HG03060 (cell line): Measurements from ENCODE around the gene HOXB2.

Experiments
- ATAC-seq: cut with Tn5 transposase; IDR thresholded peaks from one replicate; pipeline ENCODE4 v1.9.1; 2021; ENCODE audit warnings: low read depth, moderate number of reproducible peaks; ENCODE audit not compliant: unreplicated experiment

HOXB2 gene

DNA sequence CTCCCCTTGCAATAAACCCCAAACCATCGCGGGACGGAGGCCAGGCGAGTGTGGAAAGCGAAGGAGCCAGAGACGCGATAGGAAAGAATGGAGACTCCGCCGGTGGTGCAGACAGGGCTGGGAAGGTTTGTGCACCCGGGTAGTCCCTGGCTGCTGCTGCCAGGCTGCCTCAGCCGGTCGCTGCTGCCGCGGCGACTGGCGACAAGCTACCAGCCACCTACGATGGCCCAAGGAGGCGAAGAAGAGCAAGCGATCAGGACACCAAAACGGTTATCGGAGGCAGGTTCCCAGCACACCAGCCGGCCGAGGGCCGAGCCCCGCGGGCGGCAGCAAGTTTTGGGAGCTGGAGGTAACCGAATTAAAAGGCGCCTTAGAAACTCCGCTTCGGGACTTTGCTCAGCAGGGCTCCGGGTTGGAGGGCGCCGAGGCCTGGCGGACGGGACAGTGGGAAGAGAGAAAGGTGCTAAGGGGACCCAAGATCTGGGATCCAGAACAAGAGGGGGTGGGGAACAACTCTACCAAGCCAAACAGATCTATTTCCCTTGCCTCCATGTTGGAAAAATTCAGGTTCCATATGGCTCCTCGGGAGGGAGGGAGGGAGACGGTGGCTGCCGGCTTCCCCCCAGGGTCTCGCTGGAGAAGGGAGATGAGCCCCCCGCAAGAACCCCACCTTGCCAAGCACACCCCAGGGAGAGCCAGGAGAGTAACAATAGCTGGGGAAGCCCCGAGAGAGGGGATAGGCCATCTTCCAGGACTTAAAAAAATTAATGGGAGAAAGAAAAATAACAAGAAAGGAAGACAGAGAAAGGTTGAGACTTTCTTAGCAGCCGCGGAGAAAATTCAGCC, 9.7 kb upstream of the HOXB2 start:
- ATAC-seq = no peak

DNA sequence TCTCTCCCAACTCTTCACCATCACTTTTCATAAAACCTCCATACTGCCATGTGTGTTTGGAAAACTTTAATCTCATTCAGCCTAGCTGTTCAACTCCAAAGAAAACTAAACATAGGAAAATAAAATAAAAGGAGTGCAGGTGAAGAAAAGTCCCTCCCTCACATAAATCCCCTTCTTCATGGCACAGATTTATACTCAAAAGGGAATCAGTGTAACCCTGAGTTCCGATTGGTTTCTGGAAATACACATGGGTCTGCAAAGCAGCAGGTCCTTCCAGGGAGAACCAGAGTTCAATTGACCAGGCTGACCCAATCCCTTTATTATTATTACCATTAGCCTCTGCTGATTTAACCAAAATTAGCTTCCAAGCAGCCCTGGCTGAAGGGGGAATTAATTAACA, 8.9 kb upstream of the HOXB2 start:
- ATAC-seq = no peak

- ATAC-seq = no peak
These were observed 8.3 kb upstream of the HOXB2 start for GRCh38 chr17:48553190-48553547.

DNA sequence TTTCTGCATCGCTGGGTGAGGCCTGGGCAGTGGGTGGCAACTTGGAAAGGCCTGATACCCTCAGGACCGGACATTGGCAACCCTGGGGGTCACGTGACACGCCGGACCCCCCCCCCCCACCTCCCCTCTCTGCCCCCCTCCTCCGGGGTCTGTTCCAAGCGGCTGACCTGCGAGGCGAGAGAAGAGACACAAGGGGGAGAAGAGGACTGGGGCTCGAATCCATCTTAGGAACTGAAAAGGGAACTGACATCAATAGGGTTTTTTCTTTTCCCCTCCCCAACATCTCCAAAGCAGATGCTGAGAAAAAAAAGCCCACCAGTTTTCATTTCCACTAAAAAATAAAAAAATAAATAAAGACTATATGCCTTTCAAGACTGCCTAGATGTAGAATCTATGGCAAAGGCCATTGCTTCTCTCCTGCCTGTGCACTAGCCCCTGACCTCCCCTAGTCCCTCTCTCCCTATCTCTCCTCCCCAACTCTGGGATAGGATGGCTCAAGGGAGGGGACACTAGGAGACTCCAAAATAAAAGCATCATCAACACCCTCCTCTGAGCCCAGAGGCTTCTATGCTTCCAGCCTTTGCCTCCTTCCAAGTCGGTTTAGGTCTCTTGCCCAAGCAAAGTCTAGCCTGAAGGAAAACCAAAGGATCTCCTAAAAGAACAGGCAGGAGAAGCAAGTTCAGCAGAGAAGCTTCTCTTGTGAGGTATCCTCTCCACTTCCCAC, 7.7 kb upstream of the HOXB2 start:
- no peak for ATAC-seq

DNA sequence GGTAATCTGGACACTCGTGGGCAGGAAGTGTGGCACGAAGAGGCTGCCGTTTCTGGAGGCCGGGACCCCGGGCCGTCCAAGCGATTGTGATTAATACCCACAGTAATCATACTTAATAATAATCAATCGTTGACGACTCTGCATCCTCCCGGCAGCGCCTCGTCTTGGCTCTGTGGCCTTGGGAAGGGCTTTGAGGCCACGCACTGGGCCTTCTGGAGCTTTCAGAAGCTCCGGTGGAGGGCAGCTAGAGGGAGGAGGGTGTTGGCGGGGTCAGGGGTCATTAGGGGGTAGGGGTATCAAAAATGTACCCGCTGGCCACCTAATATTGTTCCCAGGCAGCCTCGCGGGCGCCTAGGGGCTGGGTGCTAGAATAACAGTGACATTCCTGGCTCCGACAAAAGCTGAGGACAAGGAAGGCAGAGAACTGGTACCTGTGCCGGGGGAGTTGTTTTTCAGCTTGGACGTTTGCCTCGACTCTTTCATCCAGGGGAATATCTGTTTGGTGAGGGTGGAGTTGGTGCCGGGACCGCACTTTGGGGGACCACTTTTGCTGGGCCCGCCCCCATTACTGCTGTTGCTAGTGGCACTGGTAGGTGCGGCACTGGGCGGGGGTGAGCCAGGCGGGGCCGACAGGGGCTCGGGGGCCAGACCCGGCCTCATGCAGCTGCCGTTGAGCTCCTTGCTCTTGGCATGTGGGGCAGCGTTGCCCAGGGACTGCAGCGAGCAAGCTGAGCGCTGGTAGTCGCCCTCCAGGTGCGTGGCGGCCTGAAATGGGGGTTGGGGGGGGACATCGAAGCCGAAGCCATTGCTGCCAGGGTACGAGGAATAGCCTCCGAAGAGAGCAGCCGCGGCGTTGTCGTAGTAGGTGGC, 6.9 kb upstream of the HOXB2 start:
- no peak for ATAC-seq

- ATAC-seq = no peak
These were observed 6.3 kb upstream of the HOXB2 start for GRCh38 chr17:48551214-48551555.

- no peak for ATAC-seq
These were observed 5.7 kb upstream of the HOXB2 start for GRCh38 chr17:48550502-48551213.

- no peak for ATAC-seq
These were observed 5.1 kb upstream of the HOXB2 start for GRCh38 chr17:48549914-48550501.

DNA sequence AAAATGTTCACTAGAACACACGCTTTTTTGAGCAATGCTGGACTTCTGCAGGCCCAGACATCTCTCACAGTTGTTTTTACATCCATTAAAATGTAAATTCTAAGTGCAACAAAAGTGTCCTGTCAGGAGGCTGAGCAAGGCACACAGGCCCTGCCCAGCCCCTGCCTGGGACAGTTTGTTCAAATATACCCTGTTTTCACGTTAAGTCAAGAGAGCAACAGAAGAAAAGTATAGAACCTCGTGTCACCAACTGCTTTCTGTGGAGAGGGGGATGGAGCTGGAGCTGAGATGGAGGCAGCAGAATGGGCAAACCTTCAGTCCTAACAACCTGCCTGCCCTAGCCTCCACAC, 4.3 kb upstream of the HOXB2 start:
- no peak for ATAC-seq

GRCh38 chr17:48548523-48549280, 3.8 kb upstream of the HOXB2 start:
- no peak for ATAC-seq

DNA sequence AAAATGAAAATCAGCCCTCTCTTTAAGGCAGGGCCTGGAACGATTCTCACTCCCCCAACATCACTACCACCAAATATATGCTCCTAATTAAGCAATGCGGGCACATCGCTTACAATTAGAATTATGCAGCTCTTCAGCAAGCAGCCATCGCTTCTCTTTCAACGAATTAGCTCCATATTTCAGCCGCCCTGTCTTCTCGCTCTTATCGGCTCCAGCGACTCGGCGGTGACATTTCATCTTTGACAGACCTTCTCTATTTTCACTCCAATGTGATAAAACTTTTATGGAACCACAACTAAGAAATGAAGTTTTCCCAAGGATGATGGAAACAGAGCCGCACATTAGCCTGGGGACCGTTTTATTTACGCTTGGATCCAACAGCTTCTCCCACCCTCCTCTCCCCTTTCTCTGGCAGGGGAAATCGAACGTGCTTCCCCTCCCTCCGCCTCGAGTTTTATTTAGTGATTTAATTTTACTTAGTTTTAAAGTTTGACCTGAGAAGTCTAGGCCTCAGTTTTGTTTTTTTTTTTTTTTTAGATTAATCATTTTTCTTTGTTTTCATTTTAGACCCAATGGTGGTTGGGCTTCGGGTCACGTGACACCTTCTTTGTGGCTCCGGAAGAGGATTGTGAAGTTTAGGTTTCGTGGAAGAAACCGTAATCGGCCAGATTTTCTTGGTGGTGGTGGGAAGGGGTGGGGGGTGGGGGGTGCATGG, 3.1 kb upstream of the HOXB2 start:
- no peak for ATAC-seq

- no peak for ATAC-seq
These were observed 2.3 kb upstream of the HOXB2 start for GRCh38 chr17:48546924-48547807.

DNA sequence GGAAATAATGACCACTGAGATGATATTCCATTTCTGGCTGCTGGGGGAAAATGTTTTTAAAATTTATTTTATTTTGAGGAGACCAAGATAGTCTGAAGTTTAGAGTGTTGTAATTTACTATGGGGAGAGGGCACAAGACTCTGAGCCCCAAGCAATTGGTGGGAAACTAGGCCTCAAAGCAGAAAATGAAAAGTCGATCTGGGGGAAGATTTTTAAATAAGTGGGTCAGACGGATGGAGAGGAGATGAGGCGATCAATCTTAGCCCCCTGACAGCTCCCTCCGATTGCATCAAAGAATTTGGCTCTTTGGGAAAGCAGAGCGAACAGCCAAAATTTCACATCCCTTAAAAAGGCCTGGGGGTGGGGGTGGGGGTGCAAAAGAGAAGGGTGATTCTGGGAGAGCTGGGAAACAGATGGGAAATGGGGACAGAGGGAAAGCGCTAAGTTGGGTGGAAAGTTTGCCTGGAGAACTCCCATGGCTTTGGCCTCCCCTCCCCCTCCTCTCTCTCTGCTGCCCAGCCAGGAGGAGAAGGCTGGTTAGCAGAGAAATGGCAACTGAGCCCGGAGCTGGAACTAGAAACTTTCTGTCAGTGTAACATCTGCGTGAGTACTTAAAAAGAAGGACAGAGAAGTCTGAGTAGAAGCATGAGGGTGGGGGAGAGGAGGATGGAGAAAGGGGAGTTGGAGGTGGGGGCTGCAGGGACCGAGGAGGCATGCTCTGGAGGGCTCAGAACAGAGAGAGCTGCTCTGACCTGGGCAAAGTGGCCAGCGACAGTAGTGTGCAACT, 1.4 kb upstream of the HOXB2 start:
- ATAC-seq = no peak

DNA sequence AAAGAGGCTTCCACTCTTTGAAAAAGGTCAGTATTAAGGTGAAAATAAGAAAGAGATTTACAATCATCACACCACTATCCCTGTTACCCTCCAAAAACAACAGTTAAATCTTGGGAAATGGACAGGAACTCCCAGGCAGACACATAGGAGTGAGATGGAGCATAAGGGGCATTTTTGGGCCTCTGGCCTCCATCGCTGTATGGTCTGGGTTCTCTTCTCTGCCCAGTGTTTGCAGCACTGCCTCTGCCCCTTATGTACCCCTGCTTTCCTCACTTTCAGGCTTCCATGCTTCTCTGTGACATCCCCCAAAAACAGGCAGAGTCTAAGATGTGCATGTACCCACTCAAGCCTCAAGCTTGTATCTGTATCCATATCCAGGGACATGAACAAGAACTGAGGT, 630 bp upstream of the HOXB2 start:
- no peak for ATAC-seq

GRCh38 chr17:48544349-48545021, 424 bp downstream of the HOXB2 start:
- no peak for ATAC-seq

GRCh38 chr17:48543854-48544348, 1.0 kb downstream of the HOXB2 start:
- no peak for ATAC-seq
